GM23248 (cell line): ENCODE data around the gene HPSE. TPM values are rescaled to one million over a fixed set of nuclear protein-coding genes. Genes with fewer than 3 reads are reported as not detected.

Experiments
- DNase-seq: peaks from one replicate; pipeline ENCODE4 v3.0.0-alpha.2; 2015
- H2AFZ ChIP-seq: fragments of 200-600 bp; sonication (generic); 2 replicates; pipeline ENCODE4 v1.6.1; 2016; ENCODE audit warnings: antibody characterized with exemption
- H3F3A ChIP-seq: fragments of 200-600 bp; sonication (generic); 2 replicates; pipeline ENCODE4 v1.6.1; 2016; ENCODE audit warnings: mild to moderate bottlenecking, antibody characterized with exemption, mixed run types; ENCODE audit not compliant: insufficient read depth
- H3K27ac ChIP-seq: fragments of 200-600 bp; sonication (generic); 2 replicates; pipeline ENCODE4 v1.5.1; 2016; ENCODE audit warnings: mild to moderate bottlenecking
- H3K27me3 ChIP-seq: fragments of 200-600 bp; sonication (generic); replicated peaks from 2 replicates; pipeline ENCODE4 v1.6.1; 2016; ENCODE audit warnings: mild to moderate bottlenecking; ENCODE audit not compliant: insufficient read depth
- H3K36me3 ChIP-seq: fragments of 200-600 bp; sonication (generic); 2 replicates; pipeline ENCODE4 v1.6.1; 2016; ENCODE audit warnings: low read depth, mild to moderate bottlenecking
- H3K4me1 ChIP-seq: fragments of 200-600 bp; sonication (generic); 2 replicates; pipeline ENCODE4 v1.6.1; 2016; ENCODE audit warnings: mild to moderate bottlenecking; ENCODE audit not compliant: insufficient read depth
- H3K4me2 ChIP-seq: fragments of 200-600 bp; sonication (generic); one replicate; pipeline ENCODE4 v1.6.1; 2016; ENCODE audit warnings: mild to moderate bottlenecking; ENCODE audit not compliant: unreplicated experiment
- H3K4me3 ChIP-seq: fragments of 200-600 bp; sonication (generic); 2 replicates; pipeline ENCODE4 v1.5.1; 2016; ENCODE audit warnings: mild to moderate bottlenecking
- H3K79me2 ChIP-seq: fragments of 200-600 bp; sonication (generic); 2 replicates; pipeline ENCODE4 v1.6.1; 2016; ENCODE audit warnings: mild to moderate bottlenecking; ENCODE audit not compliant: insufficient read depth
- H3K9ac ChIP-seq: fragments of 200-600 bp; sonication (generic); 2 replicates; pipeline ENCODE4 v1.6.1; 2016; ENCODE audit warnings: mild to moderate bottlenecking
- H3K9me2 ChIP-seq: fragments of 200-600 bp; sonication (generic); 2 replicates; pipeline ENCODE4 v1.6.1; 2016; ENCODE audit warnings: mixed run types, mild to moderate bottlenecking, moderate library complexity; ENCODE audit not compliant: insufficient read depth
- H3K9me3 ChIP-seq: fragments of 200-600 bp; sonication (generic); one replicate; pipeline ENCODE4 v1.6.1; 2017; ENCODE audit warnings: low read depth
- H4K20me1 ChIP-seq: fragments of 200-600 bp; sonication (generic); 2 replicates; pipeline ENCODE4 v1.6.0; 2016; ENCODE audit not compliant: insufficient read depth
- EZH2 ChIP-seq: fragments of 200-600 bp; sonication (generic); IDR thresholded peaks from 2 replicates; pipeline ENCODE4 v1.6.1; 2018; ENCODE audit warnings: antibody characterized with exemption, mild to moderate bottlenecking; ENCODE audit not compliant: insufficient read depth, poor library complexity, severe bottlenecking
- EZH2phosphoT487 ChIP-seq: fragments of 200-600 bp; sonication (generic); IDR thresholded peaks from 2 replicates; pipeline ENCODE4 v1.6.1; 2018; ENCODE audit warnings: antibody characterized with exemption, moderate library complexity, mild to moderate bottlenecking, low read depth; ENCODE audit not compliant: insufficient read depth
- WGBS, 2 experiments: methylation state at CpG; one replicate each; pipeline ENCODE4 v1.1.6; 2015 to 2017; ENCODE audit warnings: low lambda C conversion rate in 2 of 2, low coverage in 1 of 2; ENCODE audit errors: missing lambda C conversion rate in 2 of 2; 5-methylcytosine and 5-hydroxymethylcytosine counted together
- in situ Hi-C: fragments of 300-500 bp; cut with MboI; formaldehyde crosslinking; loops from 2 replicates; pipeline ENCODE4 v1.15.0; 2020
- polyA plus RNA-seq: library from polyadenylated mRNA; unstranded; fragments of >200 nt; fragmentation: Nextera tagmentation; extraction: Ambion mirVana; gene quantifications from 2 replicates; pipeline ENCODE4 v1.2.1, GENCODE V29; 2016
- total RNA-seq: library from RNA; depleted of rRNA; stranded (reverse); fragments of >200 nt; shearing (Covaris generic); gene quantifications from 2 replicates; pipeline ENCODE4 v1.2.3, GENCODE V29; 2014

HPSE gene
- total and polyA plus RNA-seq, 2 experiments from 2014 or later = 0.54 to 1.5 TPM

GRCh38 chr4:83266689-83267088, 68.0 kb downstream of the HPSE start:
- no peaks in the 10 kb centered on the region for H3K79me2 ChIP-seq
- TF ChIP-seq EZH2phosphoT487 (no peak), EZH2 (no peak)
- no peak for DNase-seq
- 90 to 93% methylated on average over 1 of the region's 1 CpG for WGBS, 2 experiments
- no peak overlapping the region for H3K4me3 ChIP-seq
- no peaks in the 10 kb centered on the region for H3K9me3 ChIP-seq
- no peaks in the 10 kb centered on the region for H4K20me1 ChIP-seq
- in situ Hi-C loops = loop anchor here (25.0 kb wide), 2 partner anchors 404 to 804 kb away; no protein-coding TSS in a partner anchor
- peaks cover 23% of the 10 kb centered on the region; the same call in 1 of the 2 replicates for H3F3A ChIP-seq
- no peak overlapping the region for H2AFZ ChIP-seq
- H3K9ac ChIP-seq = peak overlapping the region; percentile 23; the same call in 1 of the 2 replicates
- no peak overlapping the region for H3K4me2 ChIP-seq
- H3K9me2 ChIP-seq = no peaks in the 10 kb centered on the region
- peak overlapping the region; percentile 73 for H3K27ac ChIP-seq
- no peaks in the 10 kb centered on the region for H3K27me3 ChIP-seq
- H3K36me3 ChIP-seq = no peaks in the 10 kb centered on the region
- H3K4me1 ChIP-seq = peaks cover 24% of the 10 kb centered on the region

- in situ Hi-C loops = loop anchor here (25.0 kb wide), 2 partner anchors 401 to 801 kb away; no protein-coding TSS in a partner anchor
Observed at GRCh38 chr4:83263106-83263505, 71.5 kb downstream of the HPSE start.

GRCh38 chr4:83262682-83263081, 72.0 kb downstream of the HPSE start:
- H3K9me2 ChIP-seq = no peaks in the 10 kb centered on the region
- no peaks in the 10 kb centered on the region for H3K36me3 ChIP-seq
- H3K9me3 ChIP-seq = no peaks in the 10 kb centered on the region
- H3K9ac ChIP-seq = no peak overlapping the region
- H3K79me2 ChIP-seq = no peaks in the 10 kb centered on the region
- H3K27ac ChIP-seq = no peak overlapping the region
- in situ Hi-C loops = loop anchor here (25.0 kb wide), 2 partner anchors 400 to 800 kb away; no protein-coding TSS in a partner anchor
- no peak for DNase-seq
- H3K4me2 ChIP-seq = no peak overlapping the region
- H3F3A ChIP-seq = peaks cover 17% of the 10 kb centered on the region; the same call in 1 of the 2 replicates
- peaks cover 30% of the 10 kb centered on the region for H3K4me1 ChIP-seq
- H3K27me3 ChIP-seq = no peaks in the 10 kb centered on the region
- no peak overlapping the region for H3K4me3 ChIP-seq
- no peak overlapping the region for H2AFZ ChIP-seq
- no peak for TF ChIP-seq EZH2phosphoT487
- no peak for TF ChIP-seq EZH2
- no peaks in the 10 kb centered on the region for H4K20me1 ChIP-seq
- WGBS, 2 experiments = 92 to 94% methylated on average over 2 of the region's 2 CpGs

More at GRCh38 chr4:83263106-83263505, 71.5 kb downstream of the HPSE start:
- Histone ChIP-seq H2AFZ (no peak overlapping the region), H3K4me1 (peaks cover 28% of the 10 kb centered on the region), H3K27ac (no peak overlapping the region), H3K4me2 (no peak overlapping the region), H4K20me1 (no peaks in the 10 kb centered on the region), H3K36me3 (no peaks in the 10 kb centered on the region), H3K9me3 (no peaks in the 10 kb centered on the region), H3K79me2 (no peaks in the 10 kb centered on the region), H3K4me3 (no peak overlapping the region), H3F3A (peaks cover 19% of the 10 kb centered on the region; the same call in 1 of the 2 replicates), H3K9ac (no peak overlapping the region), H3K9me2 (no peaks in the 10 kb centered on the region), H3K27me3 (no peaks in the 10 kb centered on the region)
- no peak for DNase-seq
- no peak for TF ChIP-seq EZH2phosphoT487
- TF ChIP-seq EZH2 = no peak
- 79 to 84% methylated on average over 1 of the region's 1 CpG for WGBS, 2 experiments

- 93 to 94% methylated on average over 5 of the region's 5 CpGs for WGBS, 2 experiments
- Histone ChIP-seq H3F3A (peaks cover 20% of the 10 kb centered on the region), H3K27me3 (no peaks in the 10 kb centered on the region), H2AFZ (no peak overlapping the region), H3K4me3 (no peak overlapping the region), H3K36me3 (no peaks in the 10 kb centered on the region), H3K9me3 (no peaks in the 10 kb centered on the region), H3K79me2 (no peaks in the 10 kb centered on the region), H3K9ac (no peak overlapping the region), H3K4me2 (no peak overlapping the region), H3K9me2 (no peaks in the 10 kb centered on the region), H3K27ac (no peak overlapping the region), H3K4me1 (peaks cover 31% of the 10 kb centered on the region), H4K20me1 (no peaks in the 10 kb centered on the region)
- no peak for DNase-seq
- TF ChIP-seq EZH2phosphoT487 (no peak), EZH2 (no peak)
- in situ Hi-C loops = loop anchor here (25.0 kb wide), 2 partner anchors 399 to 799 kb away; no protein-coding TSS in a partner anchor
Observed at GRCh38 chr4:83261307-83261706, 73.3 kb downstream of the HPSE start.
